Activated CD8-positive, alpha-beta T cell treated with anti-CD3 and anti-CD28 coated beads for 36 hours (primary cell): ENCODE data around the gene ATG9A. TPM values are rescaled to one million over a fixed set of nuclear protein-coding genes. Genes with fewer than 3 reads are reported as not detected.

Experiments used
- ATAC-seq: fragments of 200-7000 bp; cut with Tn5 transposase; one replicate; pipeline ENCODE4 v1.10.0; 2021; ENCODE audit warnings: mild to moderate bottlenecking, moderate library complexity
- CTCF ChIA-PET: fragments of 350-600 bp; sonication (Branson Sonifier 250); formaldehyde crosslinking; loops from one replicate; lab custom pipeline; 2021; ENCODE audit warnings: antibody characterized with exemption; lab: Charles Lee
- POLR2A ChIA-PET: fragments of 350-600 bp; sonication (Branson Sonifier 250); formaldehyde crosslinking; loops from one replicate; lab custom pipeline; 2021; ENCODE audit warnings: antibody characterized with exemption; lab: Charles Lee
- DNase-seq: peaks from one replicate; pipeline ENCODE4 v3.0.0-alpha.2; 2020
- H3K27ac Mint-ChIP-seq: one replicate; pipeline ENCODE4 v1.8.0; 2021; ENCODE audit warnings: mild to moderate bottlenecking, mixed read lengths
- H3K27me3 Mint-ChIP-seq: one replicate; pipeline ENCODE4 v1.8.0; 2021; ENCODE audit warnings: mixed read lengths
- H3K36me3 Mint-ChIP-seq: one replicate; pipeline ENCODE4 v1.8.0; 2021; ENCODE audit warnings: low read depth, mixed read lengths
- H3K4me1 Mint-ChIP-seq: one replicate; pipeline ENCODE4 v1.8.0; 2021; ENCODE audit warnings: low read depth, mixed read lengths
- H3K4me3 Mint-ChIP-seq: one replicate; pipeline ENCODE4 v1.8.0; 2021; ENCODE audit warnings: mild to moderate bottlenecking, moderate library complexity, mixed read lengths
- H3K9me3 Mint-ChIP-seq: one replicate; pipeline ENCODE4 v1.8.0; 2021; ENCODE audit warnings: mixed read lengths
- CTCF ChIP-seq: fragments of 200-600 bp; IDR thresholded peaks from one replicate; pipeline ENCODE4 v1.8.0; 2022; ENCODE audit warnings: antibody characterized with exemption, mild to moderate bottlenecking
- intact Hi-C: fragments of 100-400 bp; cut with micrococcal nuclease; formaldehyde crosslinking; loops from one replicate; pipeline ENCODE4 v1.10.0; 2022
- total RNA-seq, 2 experiments: library from RNA; stranded (reverse); gene quantifications; one replicate each; pipeline ENCODE4 v1.2.3, GENCODE V29; 2021

ATG9A gene
- total RNA-seq, 2 experiments from 2014 or later, result 54.8 to 58.7 TPM

GRCh38 chr2:219176818-219177551 is 52.5 kb downstream of the ATG9A start, which contains the start of gene CNPPD1:
TSS of gene CNPPD1 (minus strand) at chr2:219176925. CDS start at chr2:219176828, 97 bp downstream.
- no peak for TF ChIP-seq CTCF
- Mint-ChIP-seq H3K27ac (peak within 1 kb of the TSS; percentile 97), H3K27me3 (no peaks in the 10 kb centered on the region), H3K4me3 (peak within 1 kb of the TSS; percentile 97), H3K36me3 (peaks cover 36% of the 10 kb centered on the region), H3K9me3 (no peaks in the 10 kb centered on the region), H3K4me1 (peaks cover 53% of the 10 kb centered on the region)
- ChIA-PET CTCF (interaction anchor here (0.9 to 9.4 kb wide), 13 partner anchors 11 to 300 kb away, joined by 3 to 98 read pairs (median 5); partner anchors contain the start of genes ANKZF1, ATG9A, DNAJB2 and NHEJ1), POLR2A (interaction anchor here (0.6 to 3.2 kb wide), 12 partner anchors 9 to 211 kb away, joined by 3 to 27 read pairs (median 4); partner anchors contain the start of genes ABCB6, ANKZF1, ATG9A and DNPEP)
- ATAC-seq, result peak; percentile 85
- intact Hi-C loops, result loop anchor here (2.0 kb wide), 1 partner anchor 16 kb away; the partner anchor contains the start of gene NHEJ1
- DNase-seq, result peak; percentile 90

GRCh38 chr2:219175928-219176817 is 53.3 kb downstream of the ATG9A start:
- peak; percentile 17 for ATAC-seq
- Mint-ChIP-seq H3K9me3 (no peaks in the 10 kb centered on the region), H3K27ac (peak overlapping the region; percentile 78), H3K4me3 (peak overlapping the region; percentile 97), H3K36me3 (peaks cover 29% of the 10 kb centered on the region), H3K27me3 (no peaks in the 10 kb centered on the region), H3K4me1 (peaks cover 49% of the 10 kb centered on the region)
- intact Hi-C loops, result loop anchor here (2.0 kb wide), 1 partner anchor 15 kb away; the partner anchor contains the start of gene NHEJ1
- DNase-seq, result peak; percentile 48
- no peak for TF ChIP-seq CTCF
- ChIA-PET POLR2A (interaction anchor here (0.6 to 3.2 kb wide), 15 partner anchors 8 to 211 kb away, joined by 3 to 27 read pairs (median 5); partner anchors contain the start of genes ABCB6, ANKZF1, ATG9A and DNPEP), CTCF (interaction anchor here (0.9 to 9.4 kb wide), 21 partner anchors 10 to 299 kb away, joined by 3 to 98 read pairs (median 4); partner anchors contain the start of genes ANKZF1, ATG9A, DNAJB2 and NHEJ1)

GRCh38 chr2:219175486-219175885 is 54.0 kb downstream of the ATG9A start:
- ATAC-seq, result no peak
- peaks cover 22% of the 10 kb centered on the region for H3K36me3 Mint-ChIP-seq
- peaks cover 44% of the 10 kb centered on the region for H3K4me1 Mint-ChIP-seq

More at GRCh38 chr2:219175486-219175885, 54.0 kb downstream of the ATG9A start:
- POLR2A ChIA-PET, result interaction anchor here (1.2 to 3.2 kb wide), 8 partner anchors 11 to 69 kb away, joined by 3 to 27 read pairs (median 6); partner anchors contain the start of genes ANKZF1, ATG9A, GLB1L and STK16
- Mint-ChIP-seq H3K9me3 (no peaks in the 10 kb centered on the region), H3K27me3 (no peaks in the 10 kb centered on the region), H3K27ac (peak overlapping the region; percentile 78), H3K4me3 (peak overlapping the region; percentile 97)
- TF ChIP-seq CTCF, result no peak
- intact Hi-C loops, result no loop called here
- CTCF ChIA-PET, result interaction anchor here (0.9 to 9.4 kb wide), 13 partner anchors 17 to 299 kb away, joined by 3 to 98 read pairs (median 4); partner anchors contain the start of gene NHEJ1
- DNase-seq, result no peak
